A549 treated with CpdA at 1 μM for 4 hours (cell line): ENCODE data around the gene MPP4. TPM values are rescaled to one million over a fixed set of nuclear protein-coding genes. Genes with fewer than 3 reads are reported as not detected.

Experiments used
- total RNA-seq: library from RNA; stranded (reverse); fragments of 200-300 nt; extraction: Qiagen RNA extraction; gene quantifications from 5 replicates; pipeline ENCODE4 v1.2.3, GENCODE V29; 2022; ENCODE audit warnings: low read depth

Gene MPP4, protein sequence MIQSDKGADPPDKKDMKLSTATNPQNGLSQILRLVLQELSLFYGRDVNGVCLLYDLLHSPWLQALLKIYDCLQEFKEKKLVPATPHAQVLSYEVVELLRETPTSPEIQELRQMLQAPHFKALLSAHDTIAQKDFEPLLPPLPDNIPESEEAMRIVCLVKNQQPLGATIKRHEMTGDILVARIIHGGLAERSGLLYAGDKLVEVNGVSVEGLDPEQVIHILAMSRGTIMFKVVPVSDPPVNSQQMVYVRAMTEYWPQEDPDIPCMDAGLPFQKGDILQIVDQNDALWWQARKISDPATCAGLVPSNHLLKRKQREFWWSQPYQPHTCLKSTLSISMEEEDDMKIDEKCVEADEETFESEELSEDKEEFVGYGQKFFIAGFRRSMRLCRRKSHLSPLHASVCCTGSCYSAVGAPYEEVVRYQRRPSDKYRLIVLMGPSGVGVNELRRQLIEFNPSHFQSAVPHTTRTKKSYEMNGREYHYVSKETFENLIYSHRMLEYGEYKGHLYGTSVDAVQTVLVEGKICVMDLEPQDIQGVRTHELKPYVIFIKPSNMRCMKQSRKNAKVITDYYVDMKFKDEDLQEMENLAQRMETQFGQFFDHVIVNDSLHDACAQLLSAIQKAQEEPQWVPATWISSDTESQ
- 0.07 to 0.18 TPM (median 0.14 TPM) in 5 replicates for total RNA-seq

DNA sequence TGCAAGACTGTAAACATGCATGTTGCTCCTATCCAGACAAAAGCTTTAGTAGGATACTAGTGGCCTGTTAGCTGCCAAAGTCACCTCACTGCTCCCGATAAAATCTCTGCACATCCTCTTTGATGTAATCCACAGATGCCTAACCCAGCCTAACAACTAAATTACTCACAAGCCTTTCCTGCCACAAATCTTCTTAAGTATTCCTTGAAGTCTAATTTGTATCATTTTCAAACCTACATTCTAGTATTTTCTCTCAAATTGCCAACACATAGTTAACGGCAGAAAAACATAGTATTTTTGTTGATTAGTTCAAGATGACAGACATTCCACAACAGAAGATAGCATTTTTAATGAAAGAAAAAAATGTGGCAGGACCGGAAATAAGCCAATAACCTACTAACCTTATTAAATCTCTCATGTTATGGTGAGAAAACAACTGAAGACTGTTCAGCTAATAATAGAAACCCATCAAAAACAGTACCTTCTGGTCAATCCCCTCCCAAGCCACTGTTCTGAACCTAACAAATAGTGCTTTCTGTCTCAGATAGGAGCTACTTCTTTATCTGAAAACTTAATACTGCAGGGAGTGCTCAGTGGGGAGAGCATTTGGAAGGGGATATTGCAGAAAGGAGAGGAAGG is at the start of gene MPP4:
TSS of gene MPP4 (minus strand) at position 57 of the 639 bp plus-strand sequence. CDS start 4,690 bp downstream, outside the sequence.

DNA sequence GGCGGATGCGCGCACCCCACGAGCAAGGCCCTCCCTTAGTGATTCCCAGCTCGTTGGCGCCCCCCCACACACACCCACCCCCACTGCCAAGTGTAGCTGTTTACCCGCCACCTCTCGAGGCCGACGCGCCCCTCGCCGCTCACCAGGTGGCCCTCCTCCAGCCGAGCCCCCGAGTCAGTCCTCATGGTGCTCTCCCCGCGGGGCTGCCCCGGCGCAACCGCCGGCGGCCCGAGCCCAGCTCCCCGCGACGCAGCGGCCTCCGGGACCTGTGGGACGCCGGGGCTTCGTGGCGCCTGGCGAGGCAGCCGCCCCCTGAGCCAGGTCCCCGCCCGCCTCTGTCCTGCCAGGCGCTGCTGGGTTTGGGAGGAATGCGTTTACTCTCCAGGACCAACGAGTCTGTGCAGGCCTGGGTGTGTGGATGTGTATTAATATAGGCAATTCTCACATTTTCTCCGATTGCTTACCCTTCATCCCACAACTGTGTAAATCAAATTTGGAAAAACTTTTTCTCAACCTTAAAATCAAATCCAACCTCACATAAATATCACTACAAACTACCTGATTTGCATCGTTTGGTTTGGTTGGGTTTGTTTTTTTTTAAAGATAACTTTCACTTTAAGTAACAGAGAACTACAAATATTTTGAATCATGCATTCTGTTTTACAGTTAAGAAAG is 55.1 kb downstream of the MPP4 start, which contains the start of gene TMEM237:
TSS of gene TMEM237 (minus strand) at position 288 of the 675 bp plus-strand sequence. CDS start at position 185, 103 bp downstream.

Other genes with a start within 250 kb of the MPP4 start
- gene TRAK2, start 247.2 kb downstream of the MPP4 start, total RNA-seq = 11.2 to 15.7 TPM (median 12.7 TPM) in 5 replicates
- gene STRADB, start 246.9 kb downstream of the MPP4 start, total RNA-seq = 17.5 to 25.7 TPM (median 22.6 TPM) in 5 replicates
- gene TMEM237, start 55.1 kb downstream of the MPP4 start, total RNA-seq = 15.9 to 23.8 TPM (median 18.6 TPM) in 5 replicates
- gene ALS2, start 82.3 kb upstream of the MPP4 start, total RNA-seq = 9.3 to 14.0 TPM (median 11.6 TPM) in 5 replicates
- not detected in 5 replicates for gene CDK15, start 107.9 kb upstream of the MPP4 start, total RNA-seq